RWPE1 (cell line): ENCODE measurements around the gene RAMP2.

Experiments
- CTCF ChIA-PET: fragments of 350-600 bp; sonication (Branson Sonifier 250); formaldehyde crosslinking; extraction: SDS; loops from one replicate; lab custom pipeline; 2021; lab: Yijun Ruan, JAX
- POLR2A ChIA-PET: fragments of 400-600 bp; formaldehyde crosslinking; extraction: SDS; loops from one replicate; lab custom pipeline; 2020; ENCODE audit warnings: antibody characterized with exemption; ENCODE audit not compliant: low non-redundant PET; lab: Yijun Ruan, JAX
- DNase-seq: peaks from one replicate; pipeline ENCODE4 v3.0.0; 2012; ENCODE audit warnings: low spot score
- H3K27ac ChIP-seq: fragments of 450-650 bp; 2 replicates; pipeline ENCODE4 v1.5.1; 2017
- CTCF ChIP-seq: fragments of 450-650 bp; conservative IDR thresholded peaks from 2 replicates; pipeline ENCODE4 v1.5.1; 2017; ENCODE audit warnings: low read depth, mild to moderate bottlenecking

The RAMP2 gene

GRCh38 chr17:42791948-42792347 is 30.9 kb downstream of the RAMP2 start:
- H3K27ac ChIP-seq = no peak overlapping the region
- CTCF ChIA-PET = interaction anchor here (0.7 to 0.9 kb wide), 2 partner anchors 15 to 33 kb away, joined by 4 read pairs; no protein-coding TSS in a partner anchor
- POLR2A ChIA-PET = interaction anchor here (0.7 kb wide), 2 partner anchors 32 kb away, joined by 4 read pairs; partner anchors contain the start of gene BECN1
- no peak for TF ChIP-seq CTCF
- no peak for DNase-seq

GRCh38 chr17:42792545-42792944 is 31.5 kb downstream of the RAMP2 start:
- DNase-seq = no peak
- POLR2A ChIA-PET = interaction anchor here (0.7 kb wide), 1 partner anchor 31 kb away, joined by 4 read pairs; the partner anchor contains the start of gene BECN1
- CTCF ChIA-PET = no interaction called here
- H3K27ac ChIP-seq = no peak overlapping the region
- TF ChIP-seq CTCF = no peak

GRCh38 chr17:42795061-42795460 is 34.0 kb downstream of the RAMP2 start:
- POLR2A ChIA-PET = no interaction called here
- CTCF ChIA-PET = interaction anchor here (1.2 kb wide), 1 partner anchor 9 kb away, joined by 3 read pairs; no protein-coding TSS in a partner anchor
- H3K27ac ChIP-seq = peak overlapping the region; percentile 43; the same call in 1 of the 2 replicates
- no peak for TF ChIP-seq CTCF
- no peak for DNase-seq

GRCh38 chr17:42795465-42795864 is 34.4 kb downstream of the RAMP2 start:
- ChIA-PET POLR2A (no interaction called here), CTCF (interaction anchor here (1.2 kb wide), 1 partner anchor 9 kb away, joined by 3 read pairs; no protein-coding TSS in a partner anchor)
- TF ChIP-seq CTCF = no peak
- no peak for DNase-seq
- H3K27ac ChIP-seq = peak overlapping the region; percentile 43; the same call in 1 of the 2 replicates

GRCh38 chr17:42796066-42796758 is 35.2 kb downstream of the RAMP2 start:
- DNase-seq = no peak
- POLR2A ChIA-PET = interaction anchor here (0.6 kb wide), 1 partner anchor 258 kb away, joined by 9 read pairs; no protein-coding TSS in a partner anchor
- CTCF ChIA-PET = interaction anchor here (1.2 kb wide), 1 partner anchor 10 kb away, joined by 3 read pairs; no protein-coding TSS in a partner anchor
- TF ChIP-seq CTCF = no peak
- H3K27ac ChIP-seq = peak overlapping the region; percentile 43

GRCh38 chr17:42797067-42798007 is 36.3 kb downstream of the RAMP2 start:
- peak overlapping the region; percentile 65 for H3K27ac ChIP-seq
- TF ChIP-seq CTCF = no peak
- no peak for DNase-seq
- CTCF ChIA-PET = no interaction called here
- POLR2A ChIA-PET = no interaction called here
